GM12878 (cell line): ENCODE measurements around the gene KLHL22. TPM values are rescaled to one million over a fixed set of nuclear protein-coding genes. Genes with fewer than 3 reads are reported as not detected.

Experiments used
- ATAC-seq: fragments of 200-7000 bp; cut with Tn5 transposase; 3 replicates; pipeline ENCODE4 v1.9.1; 2020; ENCODE audit warnings: mild to moderate bottlenecking, moderate library complexity
- BruUV-seq: library from RNA; stranded (reverse); fragments of 400-500 nt; replicated peaks from 2 replicates; lab custom pipeline; 2021; lab: Mats Ljungman, UMichigan
- CTCF ChIA-PET: fragments of 300-600 bp; sonication (Branson Sonifier 250); formaldehyde crosslinking; extraction: SDS; loops from one replicate; lab custom pipeline; 2021; ENCODE audit warnings: inconsistent platforms; lab: Yijun Ruan, JAX
- POLR2A ChIA-PET: fragments of 350-600 bp; formaldehyde crosslinking; extraction: SDS; loops from one replicate; lab custom pipeline; 2021; ENCODE audit warnings: inconsistent platforms; lab: Charles Lee
- RAD21 ChIA-PET: fragments of 300-600 bp; sonication (Branson Sonifier 250); formaldehyde crosslinking; loops from one replicate; lab custom pipeline; 2023; ENCODE audit warnings: antibody characterized with exemption; ENCODE audit not compliant: unreplicated experiment; lab: Charles Lee
- SMC1A ChIA-PET: fragments of 300-600 bp; sonication (Branson Sonifier 250); formaldehyde crosslinking; loops from one replicate; lab custom pipeline; 2023; ENCODE audit not compliant: unreplicated experiment, uncharacterized antibody; lab: Charles Lee
- DNase-seq: peaks from one replicate; pipeline ENCODE4 v3.0.0-alpha.2; 2011; ENCODE audit warnings: low read depth, low spot score
- FAIRE-seq: peaks from 3 replicates; lab custom pipeline; 2011; peaks lifted over from hg19 to GRCh38; lab: Jason Lieb, UNC
- H2AFZ ChIP-seq: 2 replicates; pipeline ENCODE4 v1.6.0; 2011; ENCODE audit warnings: low read depth, low read length, control low read depth; ENCODE audit not compliant: control insufficient read depth
- H3K27ac ChIP-seq: 2 replicates; pipeline ENCODE4 v1.5.1; 2011; ENCODE audit warnings: control low read depth; ENCODE audit not compliant: control insufficient read depth, insufficient read depth
- H3K27me3 ChIP-seq, 2 experiments: replicated peaks in 1 of 2; 2 replicates each; pipeline versions ENCODE4 v1.6.0 to v1.6.1; 2011; ENCODE audit warnings: low read length in 1 of 2; ENCODE audit not compliant: control insufficient read depth in 2 of 2, insufficient read depth in 2 of 2
- H3K36me3 ChIP-seq, 2 experiments: 2 replicates each; pipeline ENCODE4 v1.5.1; 2011; ENCODE audit warnings: low read length in 1 of 2; ENCODE audit not compliant: control insufficient read depth in 2 of 2, insufficient read depth in 2 of 2
- H3K4me1 ChIP-seq: 2 replicates; pipeline ENCODE4 v1.6.1; 2011; ENCODE audit warnings: mild to moderate bottlenecking, low read length, moderate library complexity, mixed read lengths; ENCODE audit not compliant: control insufficient read depth, insufficient read depth
- H3K4me2 ChIP-seq: 2 replicates; pipeline ENCODE4 v1.6.0; 2011; ENCODE audit warnings: control low read depth; ENCODE audit not compliant: control insufficient read depth, insufficient read depth
- H3K4me3 ChIP-seq: fragments of 200-600 bp; sonication (generic); 2 replicates; pipeline ENCODE4 v1.5.1; 2016
- H3K79me2 ChIP-seq: 2 replicates; pipeline ENCODE4 v1.6.0; 2011; ENCODE audit warnings: low read length; ENCODE audit not compliant: control insufficient read depth, insufficient read depth
- H3K9ac ChIP-seq: 2 replicates; pipeline ENCODE4 v1.8.0; 2011; ENCODE audit warnings: low read length, control low read depth, mixed read lengths; ENCODE audit not compliant: control insufficient read depth, insufficient read depth
- H3K9me3 ChIP-seq: replicated peaks from 3 replicates; pipeline ENCODE4 v1.5.1; 2011; ENCODE audit warnings: mild to moderate bottlenecking, low read length; ENCODE audit not compliant: control insufficient read depth, insufficient read depth
- H4K20me1 ChIP-seq: 2 replicates; pipeline ENCODE4 v1.6.0; 2011; ENCODE audit not compliant: control insufficient read depth, insufficient read depth
- JUND ChIP-seq: IDR thresholded peaks from 2 replicates; pipeline ENCODE4 v1.6.1; 2012; ENCODE audit warnings: low read depth, mild to moderate bottlenecking, low read length, improper control_type of control experiment, moderate library complexity
- KDM1A ChIP-seq: fragments of 200-600 bp; sonication (generic); IDR thresholded peaks from 2 replicates; pipeline ENCODE4 v1.6.1; 2016; ENCODE audit warnings: borderline replicate concordance
- MYB ChIP-seq: fragments of 150-350 bp; IDR thresholded peaks from 2 replicates; pipeline ENCODE4 v1.6.1; 2014; ENCODE audit warnings: mild to moderate bottlenecking, low read depth, low read length, borderline replicate concordance
- NR2C2 ChIP-seq: IDR thresholded peaks from 2 replicates; pipeline ENCODE4 v1.6.1; 2011; ENCODE audit warnings: borderline replicate concordance, low read depth; ENCODE audit not compliant: control insufficient read depth, insufficient read length
- TAF1 ChIP-seq: IDR thresholded peaks from 2 replicates; pipeline ENCODE4 v1.6.1; 2011; ENCODE audit warnings: mild to moderate bottlenecking, low read depth, low read length, borderline replicate concordance
- WGBS: methylation state at CpG from one replicate; pipeline ENCODE4 v1.1.6; 2016; ENCODE audit warnings: low lambda C conversion rate; ENCODE audit not compliant: insufficient replicate concordance, insufficient coverage; ENCODE audit errors: missing lambda C conversion rate; 5-methylcytosine and 5-hydroxymethylcytosine counted together
- in situ Hi-C: fragments of 300-500 bp; cut with MboI; formaldehyde crosslinking; loops from 9 replicates; pipeline ENCODE4 v1.14.3; 2018; ENCODE audit warnings: mixed read lengths
- intact Hi-C: fragments of 100-400 bp; cut with micrococcal nuclease; formaldehyde crosslinking; loops from one replicate; pipeline ENCODE4 v1.14.2; 2022; ENCODE audit not compliant: unreplicated experiment
- polyA plus RNA-seq, 11 experiments: library from polyadenylated mRNA; depleted of rRNA in 4 of 11; unstranded in 6 of 11; stranded (reverse) in 5 of 11; fragments of >200 nt; fragmentation: Nextera tagmentation in 4 of 11; fragmentation: Illumina TruSeq in 1 of 11; extraction: Ambion mirVana in 4 of 11; extraction: Trizol in 1 of 11; gene quantifications; 1 replicate in 1 of 11; 2 replicates in 10 of 11; pipeline versions ENCODE4 v1.2.1 to v1.2.3, GENCODE V29; 2011 to 2016; ENCODE audit warnings: inconsistent platforms in 2 of 11, missing spikeins in 2 of 11, low read depth in 1 of 11
- total RNA-seq, 4 experiments: library from RNA; depleted of rRNA in 3 of 4; stranded (reverse); fragments of >200 nt in 3 of 4; fragmentation: Illumina TruSeq in 1 of 4; extraction: Trizol in 1 of 4; gene quantifications; 2 replicates each; pipeline versions ENCODE4 v1.2.1 to v1.2.3, GENCODE V29; 2013 to 2021
- TF ChIP-seq, protein P1 (sequence below): fragments of 450-650 bp; IDR thresholded peaks from 2 replicates; pipeline ENCODE4 v1.6.1; 2017; ENCODE audit warnings: borderline replicate concordance
- TF ChIP-seq, protein P2 (sequence below): IDR thresholded peaks from 2 replicates; pipeline ENCODE4 v1.6.1; 2012; ENCODE audit warnings: low read depth, low read length, improper control_type of control experiment

The KLHL22 gene
- total and polyA plus RNA-seq, 10 of the 15 experiments (the other 5 are each of a cell fraction or from before 2014, with no cell fraction given): 0.06 to 22.1 (median 14.2) TPM

DNA sequence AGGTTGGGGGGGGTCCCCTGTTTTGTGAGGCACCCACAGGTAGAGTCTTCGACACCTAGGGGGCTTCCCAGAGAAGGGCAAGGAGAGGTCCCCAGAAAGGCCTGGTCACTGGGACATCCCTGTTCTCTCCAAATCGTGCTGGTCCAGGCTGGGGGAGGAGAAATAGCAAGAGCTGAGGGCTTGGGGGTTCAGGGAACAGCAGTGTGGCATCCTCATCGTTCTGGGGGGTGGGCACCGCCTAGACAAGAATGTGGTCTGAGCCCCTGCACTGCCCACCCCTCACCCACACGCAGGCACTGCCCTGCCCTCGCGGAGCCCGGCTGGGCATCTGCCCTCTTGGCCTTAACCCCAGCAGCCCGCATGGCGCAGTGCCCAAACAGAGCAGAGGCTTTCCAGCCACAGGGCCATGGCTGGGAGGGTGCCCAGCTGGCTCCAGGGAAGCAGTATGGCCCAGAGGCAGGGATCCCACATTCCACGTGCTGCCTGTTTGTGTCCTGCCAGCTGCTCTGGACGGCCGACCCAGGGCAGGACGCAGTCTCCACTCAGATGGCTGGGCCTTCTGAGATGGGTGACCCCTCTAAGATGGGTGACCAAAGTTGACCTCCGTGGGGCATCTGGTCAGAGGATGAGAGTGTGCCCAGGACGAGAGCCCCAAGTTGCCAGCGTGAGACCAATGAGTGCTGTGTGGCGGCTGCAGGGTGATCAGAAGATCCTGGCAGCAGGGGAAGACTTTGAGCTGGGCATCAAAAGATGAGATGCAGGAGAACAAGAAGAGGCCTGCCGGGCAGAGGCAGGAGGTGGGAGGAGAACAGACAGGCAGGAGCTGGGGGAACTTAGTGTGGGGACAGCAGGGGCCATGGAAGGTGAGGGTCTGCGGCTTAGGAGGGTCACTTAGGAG is 72.3 kb downstream of the KLHL22 start:
- no TSS peak for BruUV-seq
- no peaks in the 10 kb centered on the region for H3K79me2 ChIP-seq
- ATAC-seq (no peak), DNase-seq (no peak), FAIRE-seq (no peak)
- no peaks in the 10 kb centered on the region for H3K36me3 ChIP-seq
- no peak overlapping the region for H3K9ac ChIP-seq
- intact Hi-C loops (no loop called here), in situ Hi-C loops (loop anchor here (5.0 kb wide), 2 partner anchors 34 to 69 kb away; no protein-coding TSS in a partner anchor)
- no peaks in the 10 kb centered on the region for H4K20me1 ChIP-seq
- WGBS: 55% methylated on average over 20 of the region's 20 CpGs
- no peak overlapping the region for H3K4me2 ChIP-seq
- RAD21 ChIA-PET: no interaction called here
- no peak overlapping the region for H3K27ac ChIP-seq
- no peaks in the 10 kb centered on the region; the same call in 2 of the 3 replicates for H3K9me3 ChIP-seq
- SMC1A ChIA-PET: no interaction called here
- TF ChIP-seq, protein P1, sequence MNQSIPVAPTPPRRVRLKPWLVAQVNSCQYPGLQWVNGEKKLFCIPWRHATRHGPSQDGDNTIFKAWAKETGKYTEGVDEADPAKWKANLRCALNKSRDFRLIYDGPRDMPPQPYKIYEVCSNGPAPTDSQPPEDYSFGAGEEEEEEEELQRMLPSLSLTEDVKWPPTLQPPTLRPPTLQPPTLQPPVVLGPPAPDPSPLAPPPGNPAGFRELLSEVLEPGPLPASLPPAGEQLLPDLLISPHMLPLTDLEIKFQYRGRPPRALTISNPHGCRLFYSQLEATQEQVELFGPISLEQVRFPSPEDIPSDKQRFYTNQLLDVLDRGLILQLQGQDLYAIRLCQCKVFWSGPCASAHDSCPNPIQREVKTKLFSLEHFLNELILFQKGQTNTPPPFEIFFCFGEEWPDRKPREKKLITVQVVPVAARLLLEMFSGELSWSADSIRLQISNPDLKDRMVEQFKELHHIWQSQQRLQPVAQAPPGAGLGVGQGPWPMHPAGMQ: no peak
- TF ChIP-seq TAF1: no peak
- TF ChIP-seq JUND: no peak
- no peak for TF ChIP-seq NR2C2
- TF ChIP-seq KDM1A: no peak
- no peak for TF ChIP-seq MYB
- TF ChIP-seq, protein P2, sequence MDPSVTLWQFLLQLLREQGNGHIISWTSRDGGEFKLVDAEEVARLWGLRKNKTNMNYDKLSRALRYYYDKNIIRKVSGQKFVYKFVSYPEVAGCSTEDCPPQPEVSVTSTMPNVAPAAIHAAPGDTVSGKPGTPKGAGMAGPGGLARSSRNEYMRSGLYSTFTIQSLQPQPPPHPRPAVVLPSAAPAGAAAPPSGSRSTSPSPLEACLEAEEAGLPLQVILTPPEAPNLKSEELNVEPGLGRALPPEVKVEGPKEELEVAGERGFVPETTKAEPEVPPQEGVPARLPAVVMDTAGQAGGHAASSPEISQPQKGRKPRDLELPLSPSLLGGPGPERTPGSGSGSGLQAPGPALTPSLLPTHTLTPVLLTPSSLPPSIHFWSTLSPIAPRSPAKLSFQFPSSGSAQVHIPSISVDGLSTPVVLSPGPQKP: no peak
- H3K27me3 ChIP-seq: peaks cover 0 to 9% of the 10 kb centered on the region in 2 experiments; a peak in 3 of 4 replicates
- POLR2A ChIA-PET: no interaction called here
- no peak overlapping the region for H2AFZ ChIP-seq
- CTCF ChIA-PET: no interaction called here
- H3K4me1 ChIP-seq: no peaks in the 10 kb centered on the region
- H3K4me3 ChIP-seq: no peak overlapping the region
